RWPE1 (cell line): ENCODE measurements around the gene MYO18B.

ENCODE experiments used
- CTCF ChIA-PET: fragments of 350-600 bp; sonication (Branson Sonifier 250); formaldehyde crosslinking; extraction: SDS; loops from one replicate; lab custom pipeline; 2021; lab: Yijun Ruan, JAX
- POLR2A ChIA-PET: fragments of 400-600 bp; formaldehyde crosslinking; extraction: SDS; loops from one replicate; lab custom pipeline; 2020; ENCODE audit warnings: antibody characterized with exemption; ENCODE audit not compliant: low non-redundant PET; lab: Yijun Ruan, JAX
- DNase-seq: peaks from one replicate; pipeline ENCODE4 v3.0.0; 2012; ENCODE audit warnings: low spot score
- H3K27ac ChIP-seq: fragments of 450-650 bp; 2 replicates; pipeline ENCODE4 v1.5.1; 2017
- TF ChIP-seq, protein P1 (sequence below): fragments of 450-650 bp; conservative IDR thresholded peaks from 2 replicates; pipeline ENCODE4 v1.5.1; 2017; ENCODE audit warnings: low read depth, mild to moderate bottlenecking

The MYO18B gene

GRCh38 chr22:25843660-25844405 is 101.8 kb downstream of the MYO18B start:
- CTCF ChIA-PET, result no interaction called here
- POLR2A ChIA-PET, result no interaction called here
- DNase-seq, result no peak
- H3K27ac ChIP-seq, result no peak overlapping the region
- TF ChIP-seq, protein P1, sequence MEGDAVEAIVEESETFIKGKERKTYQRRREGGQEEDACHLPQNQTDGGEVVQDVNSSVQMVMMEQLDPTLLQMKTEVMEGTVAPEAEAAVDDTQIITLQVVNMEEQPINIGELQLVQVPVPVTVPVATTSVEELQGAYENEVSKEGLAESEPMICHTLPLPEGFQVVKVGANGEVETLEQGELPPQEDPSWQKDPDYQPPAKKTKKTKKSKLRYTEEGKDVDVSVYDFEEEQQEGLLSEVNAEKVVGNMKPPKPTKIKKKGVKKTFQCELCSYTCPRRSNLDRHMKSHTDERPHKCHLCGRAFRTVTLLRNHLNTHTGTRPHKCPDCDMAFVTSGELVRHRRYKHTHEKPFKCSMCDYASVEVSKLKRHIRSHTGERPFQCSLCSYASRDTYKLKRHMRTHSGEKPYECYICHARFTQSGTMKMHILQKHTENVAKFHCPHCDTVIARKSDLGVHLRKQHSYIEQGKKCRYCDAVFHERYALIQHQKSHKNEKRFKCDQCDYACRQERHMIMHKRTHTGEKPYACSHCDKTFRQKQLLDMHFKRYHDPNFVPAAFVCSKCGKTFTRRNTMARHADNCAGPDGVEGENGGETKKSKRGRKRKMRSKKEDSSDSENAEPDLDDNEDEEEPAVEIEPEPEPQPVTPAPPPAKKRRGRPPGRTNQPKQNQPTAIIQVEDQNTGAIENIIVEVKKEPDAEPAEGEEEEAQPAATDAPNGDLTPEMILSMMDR, result no peak

DNA sequence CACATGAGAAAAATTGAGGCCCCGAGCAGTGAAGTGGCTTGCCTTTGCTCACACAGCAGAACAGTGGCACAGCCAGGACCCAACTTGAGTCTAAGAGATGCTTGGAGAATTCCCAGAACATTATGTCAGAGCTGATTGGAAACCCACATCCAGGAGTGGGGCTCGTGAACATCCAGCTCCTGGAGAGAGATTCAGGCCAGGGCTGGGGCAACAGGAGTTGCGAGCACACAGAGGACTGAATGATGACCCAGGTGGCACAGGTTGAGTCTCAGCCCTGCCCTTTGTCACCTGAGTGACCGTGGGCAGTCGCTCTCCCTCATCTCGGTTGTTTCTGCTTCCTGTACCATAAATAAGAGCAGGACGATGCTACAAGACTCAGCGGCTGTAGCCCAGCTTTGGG is 102.6 kb downstream of the MYO18B start:
- POLR2A ChIA-PET, result no interaction called here

DNA sequence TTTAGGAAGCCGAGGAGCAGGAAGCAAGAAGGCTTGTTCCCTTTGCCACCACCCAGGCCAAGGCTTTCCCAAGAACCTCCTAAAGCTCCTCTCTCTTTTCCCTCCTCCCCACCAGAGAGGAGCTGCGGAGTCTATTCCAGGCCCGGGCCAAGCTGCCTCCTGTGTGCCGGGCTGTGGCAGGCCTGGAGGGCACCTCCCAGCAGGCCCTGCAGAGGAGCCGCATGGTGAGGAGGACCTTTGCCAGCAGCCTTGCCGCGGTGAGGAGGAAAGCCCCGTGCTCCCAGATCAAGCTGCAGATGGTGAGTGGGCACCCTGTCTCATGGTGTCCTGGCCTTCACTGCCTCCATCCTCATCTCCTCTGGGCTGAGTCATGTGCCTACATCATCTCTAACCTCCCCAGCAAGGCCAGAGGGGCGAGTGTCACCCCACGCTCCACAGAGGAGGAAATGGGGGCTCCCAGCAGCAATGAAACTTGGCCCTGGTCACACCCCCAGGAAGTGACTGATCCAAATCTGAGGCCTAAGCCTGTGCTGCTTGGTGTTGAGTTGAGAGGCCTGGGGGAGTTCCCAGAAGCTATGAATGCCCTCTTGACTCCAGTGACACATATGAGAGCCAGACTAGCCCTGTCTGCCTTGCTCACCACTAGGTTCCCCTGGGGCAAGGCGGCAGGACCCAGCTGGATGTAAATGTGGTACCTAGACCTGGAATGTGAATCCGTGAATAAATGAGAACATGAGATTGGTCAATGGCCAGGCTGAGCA is 104.2 kb downstream of the MYO18B start:
- DNase-seq, result no peak
- POLR2A ChIA-PET, result no interaction called here

More for the DNA sequence above, 102.6 kb downstream of the MYO18B start:
- TF ChIP-seq, protein P1, result no peak
- CTCF ChIA-PET, result no interaction called here
- DNase-seq, result no peak
- no peak overlapping the region for H3K27ac ChIP-seq

GRCh38 chr22:25847451-25847850 is 105.5 kb downstream of the MYO18B start:
- POLR2A ChIA-PET, result no interaction called here
- no peak for DNase-seq
- TF ChIP-seq, protein P1, result no peak
- CTCF ChIA-PET, result interaction anchor here (0.7 kb wide), 1 partner anchor 1101 kb away, joined by 3 read pairs; no protein-coding TSS in a partner anchor
- H3K27ac ChIP-seq, result no peak overlapping the region

More for the DNA sequence above, 104.2 kb downstream of the MYO18B start:
- CTCF ChIA-PET, result no interaction called here
- TF ChIP-seq, protein P1, result no peak
- H3K27ac ChIP-seq, result no peak overlapping the region

GRCh38 chr22:25848954-25849353 is 107.0 kb downstream of the MYO18B start:
- no peak overlapping the region for H3K27ac ChIP-seq
- no peak for DNase-seq
- POLR2A ChIA-PET, result no interaction called here
- TF ChIP-seq, protein P1, result no peak
- CTCF ChIA-PET, result no interaction called here

GRCh38 chr22:25849522-25849921 is 107.5 kb downstream of the MYO18B start:
- POLR2A ChIA-PET, result no interaction called here

More at GRCh38 chr22:25849522-25849921, 107.5 kb downstream of the MYO18B start:
- H3K27ac ChIP-seq, result no peak overlapping the region
- no peak for DNase-seq
- CTCF ChIA-PET, result no interaction called here
- TF ChIP-seq, protein P1, result no peak
